HPDE6-E6E7 (cell line): ENCODE results near the gene STK17B.

ENCODE experiments used
- DNase-seq: peaks from one replicate; pipeline ENCODE4 v3.0.0; 2011; ENCODE audit warnings: missing footprints; ENCODE audit errors: extremely low spot score

The STK17B gene

GRCh38 chr2:196155575-196155974, 15.8 kb downstream of the STK17B start:
- no peak for DNase-seq

- no peak for DNase-seq
Measured at GRCh38 chr2:196153480-196153879, 17.9 kb downstream of the STK17B start.

- DNase-seq, result no peak
Measured at GRCh38 chr2:196149948-196150347, 21.4 kb downstream of the STK17B start.

- DNase-seq, result no peak
Measured at GRCh38 chr2:196148736-196149135, 22.6 kb downstream of the STK17B start.

GRCh38 chr2:196145256-196145655, 26.1 kb downstream of the STK17B start:
- no peak for DNase-seq

- no peak for DNase-seq
Measured at GRCh38 chr2:196144513-196145126, 26.8 kb downstream of the STK17B start.

GRCh38 chr2:196143730-196144131, 27.6 kb downstream of the STK17B start:
- DNase-seq, result no peak

- DNase-seq, result no peak
Measured at GRCh38 chr2:196142825-196143224, 28.6 kb downstream of the STK17B start.

GRCh38 chr2:196140213-196140612, 31.2 kb downstream of the STK17B start:
- DNase-seq, result no peak

- no peak for DNase-seq
Measured at GRCh38 chr2:196137271-196137670, 34.1 kb downstream of the STK17B start.

GRCh38 chr2:196136151-196136550, 35.2 kb downstream of the STK17B start:
- no peak for DNase-seq

- DNase-seq, result no peak
Measured at GRCh38 chr2:196131949-196132925, 39.1 kb downstream of the STK17B start.

GRCh38 chr2:196131384-196131937, 39.9 kb downstream of the STK17B start:
- no peak for DNase-seq

- no peak for DNase-seq
Measured at GRCh38 chr2:196130039-196130825, 41.1 kb downstream of the STK17B start.

- DNase-seq, result no peak
Measured at GRCh38 chr2:196128749-196129148, 42.6 kb downstream of the STK17B start.

GRCh38 chr2:196125596-196125995, 45.8 kb downstream of the STK17B start:
- DNase-seq, result no peak

- DNase-seq, result no peak
Measured at GRCh38 chr2:196123679-196124373, 47.6 kb downstream of the STK17B start.

GRCh38 chr2:196119926-196120325, 51.5 kb downstream of the STK17B start:
- no peak for DNase-seq

GRCh38 chr2:196117214-196117705, 54.1 kb downstream of the STK17B start:
- DNase-seq, result no peak

GRCh38 chr2:196113061-196113974, 58.1 kb downstream of the STK17B start:
- DNase-seq, result no peak
